Vagina (tissue), 2 donors: ENCODE data around the gene FMC1.

Experiments used
- POLR2AphosphoS5 ChIP-seq, 2 donors: sonication (generic); formaldehyde crosslinking; IDR thresholded peaks; one replicate each; pipeline ENCODE4 v1.9.0; 2017; ENCODE audit warnings: antibody characterized with exemption in 2 of 2, mild to moderate bottlenecking in 2 of 2, low read depth in 1 of 2; ENCODE audit not compliant: insufficient read depth in 1 of 2
- TF ChIP-seq, protein P1 (sequence below), 3 experiments: fragments of 450-650 bp in 2 of 3; fragments of 200-600 bp in 1 of 3; sonication (generic) in 1 of 3; IDR thresholded peaks; one replicate each; pipeline ENCODE4 v1.5.1; 2017 to 2019; ENCODE audit warnings: antibody characterized with exemption in 3 of 3, mild to moderate bottlenecking in 2 of 3, moderate library complexity in 2 of 3

DNA sequence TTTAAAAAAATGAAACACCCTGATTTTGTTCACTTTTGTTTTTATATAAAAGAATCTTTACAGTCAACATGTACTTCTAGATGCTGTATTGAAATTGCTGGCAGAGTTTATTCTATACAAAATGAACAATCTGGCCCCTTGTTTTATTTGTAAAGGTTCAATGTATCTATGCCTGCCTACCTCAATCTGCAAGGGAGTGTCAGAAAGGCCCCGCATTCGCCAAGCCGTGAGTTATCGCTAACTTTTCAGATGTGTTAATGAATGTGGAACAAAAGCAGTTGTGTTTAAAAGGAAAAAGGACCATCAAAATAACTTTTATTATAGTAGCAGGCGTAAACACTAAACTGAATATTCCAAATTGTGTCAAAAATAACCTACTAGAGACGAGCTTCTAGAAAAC is 33.1 kb downstream of the FMC1 start:
- TF ChIP-seq, protein P1, sequence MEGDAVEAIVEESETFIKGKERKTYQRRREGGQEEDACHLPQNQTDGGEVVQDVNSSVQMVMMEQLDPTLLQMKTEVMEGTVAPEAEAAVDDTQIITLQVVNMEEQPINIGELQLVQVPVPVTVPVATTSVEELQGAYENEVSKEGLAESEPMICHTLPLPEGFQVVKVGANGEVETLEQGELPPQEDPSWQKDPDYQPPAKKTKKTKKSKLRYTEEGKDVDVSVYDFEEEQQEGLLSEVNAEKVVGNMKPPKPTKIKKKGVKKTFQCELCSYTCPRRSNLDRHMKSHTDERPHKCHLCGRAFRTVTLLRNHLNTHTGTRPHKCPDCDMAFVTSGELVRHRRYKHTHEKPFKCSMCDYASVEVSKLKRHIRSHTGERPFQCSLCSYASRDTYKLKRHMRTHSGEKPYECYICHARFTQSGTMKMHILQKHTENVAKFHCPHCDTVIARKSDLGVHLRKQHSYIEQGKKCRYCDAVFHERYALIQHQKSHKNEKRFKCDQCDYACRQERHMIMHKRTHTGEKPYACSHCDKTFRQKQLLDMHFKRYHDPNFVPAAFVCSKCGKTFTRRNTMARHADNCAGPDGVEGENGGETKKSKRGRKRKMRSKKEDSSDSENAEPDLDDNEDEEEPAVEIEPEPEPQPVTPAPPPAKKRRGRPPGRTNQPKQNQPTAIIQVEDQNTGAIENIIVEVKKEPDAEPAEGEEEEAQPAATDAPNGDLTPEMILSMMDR (IDR thresholded peaks at IDR 0.05) = no peak
- TF ChIP-seq POLR2AphosphoS5 (IDR thresholded peaks at IDR 0.05; ENCODE audit: insufficient read depth in 1 of 2, low read depth in 1 of 2) = no peak
